Measurements from ENCODE around the gene OSBPL6.
"Not testable (repeated sequence)": the region's sequence is repeated elsewhere in the genome, so short reads cannot be mapped to it uniquely, and the experiment has no call there.

OSBPL6 gene

DNA sequence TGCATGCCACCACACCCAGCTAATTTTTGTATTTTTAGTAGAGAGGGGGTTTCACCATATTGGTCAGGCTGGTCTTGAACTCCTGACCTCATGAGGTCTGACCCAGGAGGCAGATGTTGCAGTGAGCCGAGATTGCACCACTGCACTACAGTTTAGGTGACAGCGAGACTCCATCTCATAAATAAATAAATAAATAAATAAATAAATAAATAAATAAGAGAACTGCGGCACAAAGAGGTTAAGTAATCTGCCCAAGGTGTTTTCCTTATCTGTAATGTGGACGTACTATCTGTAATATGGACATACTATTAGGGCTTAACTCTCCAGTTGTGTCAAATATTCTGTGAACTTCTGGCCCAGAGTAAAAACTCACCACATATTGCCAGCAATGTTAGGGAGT lies 4.1 kb downstream of the OSBPL6 start:
- not testable (repeated sequence) for DNase-seq (ENCODE audit: low read depth in 3 of 3)

DNA sequence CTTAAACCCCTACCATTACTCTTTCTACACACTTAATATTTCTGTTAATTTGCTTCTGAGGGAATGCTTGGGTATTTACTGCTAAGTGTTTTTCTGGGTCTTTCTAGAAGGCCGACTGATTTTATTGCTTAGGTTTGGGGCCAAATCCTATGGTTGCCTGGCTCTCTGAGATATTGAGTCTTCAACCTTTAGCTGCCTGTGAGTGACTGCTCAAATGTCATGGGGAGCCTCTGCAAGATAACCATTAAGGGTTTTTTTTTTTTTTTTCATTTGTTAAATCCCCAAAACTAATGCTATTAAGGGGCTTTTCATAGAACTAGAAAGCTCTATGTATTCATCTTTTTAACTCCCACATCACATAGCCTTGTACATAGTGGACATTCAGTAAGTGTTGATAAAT lies 5.0 kb downstream of the OSBPL6 start:
- DNase-seq (ENCODE audit: low read depth in 3 of 3): no peak

DNA sequence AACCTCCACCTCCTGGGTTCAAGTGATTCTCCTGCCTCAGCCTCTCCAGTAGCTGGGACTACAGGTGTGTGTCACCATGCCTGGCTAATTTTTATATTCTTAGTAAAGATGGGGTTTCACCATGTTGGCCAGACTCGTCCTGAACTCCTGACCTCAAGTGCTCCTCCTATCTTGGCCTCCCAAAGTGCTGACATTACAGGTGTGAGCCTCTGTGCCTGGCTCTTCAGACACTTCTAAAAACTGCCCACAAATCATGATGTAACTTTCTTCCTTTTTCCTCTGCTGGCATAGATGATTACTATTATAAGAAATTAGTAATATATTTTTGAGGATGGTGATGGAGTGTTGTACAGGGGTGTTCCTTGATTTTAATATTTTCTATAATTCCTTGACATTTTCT lies 6.0 kb downstream of the OSBPL6 start:
- DNase-seq (ENCODE audit: low read depth in 3 of 3): no peak

DNA sequence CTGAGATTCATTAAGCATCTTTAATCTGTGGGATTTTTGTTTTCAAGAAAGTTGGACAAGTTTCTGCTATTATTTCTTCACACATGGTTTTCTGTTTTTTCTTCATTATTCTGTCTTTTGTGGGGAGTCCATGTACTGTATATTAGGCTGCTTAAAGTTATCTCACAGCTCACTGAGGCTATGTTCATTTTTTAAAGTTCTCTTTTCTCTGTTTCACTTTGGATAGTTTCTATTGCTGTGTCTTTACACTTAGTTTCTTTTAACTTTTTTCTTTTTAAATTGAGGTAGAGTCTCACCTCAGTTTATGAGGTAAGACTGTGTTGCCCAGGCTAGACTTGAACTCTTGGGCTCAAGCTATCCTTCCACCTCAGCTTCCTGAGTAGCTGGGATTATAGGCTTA lies 8.6 kb downstream of the OSBPL6 start:
- no peak for DNase-seq (ENCODE audit: low read depth in 3 of 3)

DNA sequence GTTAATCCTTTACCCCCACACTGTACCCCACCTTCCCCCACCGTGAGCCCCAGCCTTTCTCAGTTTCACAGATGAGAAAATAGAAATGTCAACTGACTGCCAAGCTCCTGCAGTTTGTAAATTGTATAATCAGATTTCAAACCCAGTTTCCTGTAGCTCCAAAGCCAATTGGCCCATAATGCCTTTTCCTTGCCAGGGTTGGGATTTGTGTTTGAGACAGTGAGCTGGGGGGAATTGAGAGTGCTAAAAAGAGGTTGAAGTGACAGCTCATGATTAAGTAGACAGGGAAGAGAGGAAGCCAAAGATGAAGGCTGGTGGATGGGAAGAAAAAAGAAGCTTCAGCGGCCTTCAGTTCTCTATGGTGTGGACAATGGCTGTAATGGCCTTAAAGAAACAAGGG lies 10.7 kb downstream of the OSBPL6 start:
- no peak for DNase-seq (ENCODE audit: low read depth in 3 of 3)

DNA sequence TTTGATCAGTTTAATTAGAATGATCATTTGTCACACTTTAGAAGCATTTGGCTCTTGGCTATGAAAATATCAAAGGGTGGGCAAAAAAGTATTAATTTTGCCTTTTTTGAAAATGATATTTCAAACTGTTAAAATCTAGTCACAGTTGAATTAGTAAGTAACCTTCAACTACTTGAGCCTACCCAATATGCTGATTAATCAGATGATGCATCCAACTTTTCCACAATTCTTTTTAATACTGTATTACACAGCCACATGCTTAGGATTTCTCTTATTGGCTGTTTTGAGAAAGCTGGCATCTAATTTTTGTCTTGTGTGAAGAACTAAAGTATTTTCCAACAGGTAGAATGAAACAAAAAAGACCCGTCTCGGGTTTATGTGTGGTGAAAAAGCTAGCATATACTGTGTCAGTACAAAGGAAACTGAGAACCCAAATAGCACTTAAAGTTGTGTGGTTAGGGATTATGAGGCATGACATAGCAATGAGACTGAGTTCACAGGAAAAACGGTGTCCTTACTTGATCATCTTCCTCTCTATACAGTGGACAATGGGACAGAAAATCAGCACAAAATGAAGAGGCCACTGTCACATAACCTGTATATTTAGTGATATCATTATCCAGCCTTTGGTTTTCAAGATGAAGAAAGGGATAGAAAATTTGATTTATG lies 11.7 kb downstream of the OSBPL6 start:
- DNase-seq (ENCODE audit: low read depth in 3 of 3): no peak

DNA sequence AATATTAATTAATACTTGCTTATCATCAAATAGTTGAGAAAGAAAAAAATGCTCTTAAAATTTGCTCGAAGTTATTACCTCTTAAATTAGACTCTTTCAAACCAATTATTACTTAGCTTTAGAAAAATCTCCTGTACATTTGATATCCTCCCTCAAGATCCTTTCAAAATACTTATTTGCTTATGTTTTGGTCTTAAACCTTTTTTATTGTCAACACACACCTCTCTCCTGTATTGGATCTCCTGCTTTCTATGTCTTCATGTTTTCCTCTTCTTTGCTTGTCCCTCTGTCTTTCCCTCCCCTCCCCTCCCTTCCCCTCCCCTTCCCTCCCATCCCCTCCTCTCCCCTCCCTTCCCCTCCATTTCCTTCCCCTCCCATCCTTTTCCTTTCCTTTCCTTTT lies 14.0 kb downstream of the OSBPL6 start:
- DNase-seq (ENCODE audit: low read depth in 3 of 3): no peak

DNA sequence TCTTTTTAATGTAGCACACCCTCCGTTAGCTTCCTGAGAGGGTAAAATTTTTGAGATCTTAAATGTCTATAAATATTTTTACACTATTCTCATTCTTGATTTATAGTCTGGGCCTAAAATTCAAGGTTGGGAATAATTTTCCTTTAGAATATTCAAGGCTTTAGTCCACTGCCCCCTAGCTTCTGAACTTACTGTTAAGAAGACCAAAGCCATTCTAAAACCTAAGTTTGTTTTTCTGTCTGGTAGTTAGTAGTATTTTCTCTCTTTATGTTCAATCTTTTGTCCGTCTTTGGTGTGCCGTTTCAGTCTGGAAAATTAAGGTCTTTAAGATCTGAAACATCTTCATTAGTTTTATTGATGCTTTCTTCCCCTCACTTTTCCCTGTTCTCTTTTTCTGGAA lies 14.5 kb downstream of the OSBPL6 start:
- DNase-seq (ENCODE audit: low read depth in 3 of 3): no peak

DNA sequence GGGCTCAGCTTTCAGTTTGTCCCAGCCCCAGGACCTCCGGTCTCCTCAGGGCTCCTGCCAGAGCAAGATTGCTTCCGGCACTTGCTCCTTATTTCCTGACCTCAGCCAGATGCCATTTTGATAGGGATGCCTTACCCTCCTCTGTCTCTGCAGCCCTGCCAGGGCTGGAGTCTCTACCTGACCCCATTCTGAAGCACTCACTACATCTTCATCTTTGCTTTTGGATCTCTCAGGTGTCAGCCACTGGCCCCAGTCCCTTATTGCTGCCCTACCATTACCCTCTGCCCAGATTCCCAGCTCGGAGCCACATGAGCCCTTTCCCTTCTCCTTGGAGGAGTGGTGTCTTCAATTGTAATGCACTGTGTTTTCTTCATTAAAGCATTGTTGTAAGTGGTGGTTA lies 17.1 kb downstream of the OSBPL6 start:
- DNase-seq (ENCODE audit: low read depth in 3 of 3): no peak

DNA sequence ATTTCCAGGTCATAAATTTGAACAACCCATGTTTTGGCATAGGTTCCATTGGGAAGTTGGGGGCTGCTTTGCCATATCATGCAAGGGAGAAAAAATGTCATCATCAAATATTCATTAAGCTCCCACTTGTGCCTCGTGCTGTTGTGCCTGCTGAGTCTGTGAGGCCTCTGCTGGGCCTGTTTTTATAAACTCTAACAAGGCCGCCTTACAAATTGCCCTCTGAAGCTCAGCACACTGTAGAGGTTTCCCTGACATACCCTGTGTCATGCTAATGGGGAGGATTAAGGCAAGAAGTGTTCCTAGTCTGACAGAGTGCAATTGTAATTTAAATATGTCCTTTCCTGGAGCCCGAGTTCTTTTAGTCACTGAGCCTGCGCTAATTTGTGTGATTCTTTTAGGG lies 17.6 kb downstream of the OSBPL6 start:
- DNase-seq (ENCODE audit: low read depth in 3 of 3): no peak

DNA sequence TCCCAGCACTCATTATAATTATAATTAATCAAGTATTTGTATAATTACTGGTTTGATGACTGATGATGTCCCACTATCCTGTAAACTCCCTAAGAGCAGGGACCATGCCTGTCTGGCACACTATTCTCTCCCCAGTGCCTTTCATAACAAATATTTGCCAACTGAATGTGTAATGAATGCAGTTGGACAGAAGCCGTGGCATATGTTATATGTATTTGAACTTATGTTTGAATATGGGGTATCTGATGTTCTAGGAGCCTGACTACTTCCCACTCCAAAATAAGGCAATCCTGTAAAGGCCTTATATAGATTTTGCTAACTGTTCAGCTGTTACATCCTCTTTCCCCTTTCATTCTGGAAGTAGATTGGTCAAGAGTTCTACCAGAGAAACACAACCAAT lies 19.7 kb downstream of the OSBPL6 start:
- no peak for DNase-seq (ENCODE audit: low read depth in 3 of 3)

DNA sequence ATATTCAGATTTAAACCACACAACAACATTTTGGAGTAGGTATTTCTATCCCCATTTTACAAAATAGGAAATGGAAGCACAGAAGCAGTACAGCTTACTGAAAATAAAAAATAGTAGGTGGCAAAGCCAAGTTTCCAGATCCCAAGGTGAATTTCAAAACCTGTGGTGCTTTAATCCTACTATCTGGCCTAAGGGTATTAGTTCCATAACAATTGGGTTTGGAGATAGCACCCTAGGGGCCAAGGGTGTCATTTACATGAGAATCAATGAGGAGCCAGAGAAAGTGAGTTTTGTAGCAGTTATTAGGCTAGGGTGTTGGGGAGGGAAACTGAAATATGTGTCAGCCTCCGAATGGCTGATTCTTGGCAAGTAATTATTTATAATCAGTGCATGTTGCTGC lies 24.9 kb downstream of the OSBPL6 start:
- DNase-seq (ENCODE audit: low read depth in 3 of 3): no peak

DNA sequence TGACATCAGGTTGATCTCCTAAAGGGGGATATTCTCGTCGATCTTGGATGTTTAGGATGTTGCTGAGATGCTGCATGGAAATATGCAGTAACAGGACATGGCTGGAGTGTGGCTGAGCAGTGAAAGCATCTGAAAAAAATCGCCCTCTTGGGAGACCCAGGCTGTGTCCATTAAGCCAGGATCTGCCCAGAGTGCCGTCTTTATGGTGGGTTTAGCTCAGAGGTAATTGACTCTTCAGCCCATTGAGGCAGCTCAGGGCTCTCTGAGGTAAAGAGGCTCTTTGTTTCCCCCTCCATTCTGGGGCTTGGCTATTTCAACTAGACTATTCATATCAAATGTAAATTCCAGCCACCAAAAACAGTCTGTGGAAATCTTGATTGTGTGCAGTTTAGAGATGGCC lies 26.5 kb downstream of the OSBPL6 start:
- DNase-seq (ENCODE audit: low read depth in 3 of 3): no peak

DNA sequence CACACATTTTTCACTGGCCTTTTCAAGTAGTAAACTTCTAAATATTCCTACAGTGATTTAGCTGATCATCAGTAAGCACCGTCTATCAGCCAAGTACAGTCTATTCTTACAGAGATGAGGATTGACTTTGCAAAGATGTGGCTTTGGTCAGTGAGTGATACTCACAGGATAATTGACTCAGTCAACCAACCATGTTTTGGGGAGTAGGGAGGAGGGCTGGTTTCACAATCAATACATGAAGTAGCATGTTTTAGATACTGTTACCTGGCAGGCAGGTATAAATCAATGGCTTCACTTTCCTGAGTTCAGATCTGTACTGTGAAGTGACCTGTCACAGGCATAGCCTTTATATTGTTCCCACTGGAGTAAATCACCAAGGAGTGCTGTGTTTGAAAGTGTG lies 27.2 kb downstream of the OSBPL6 start:
- DNase-seq (ENCODE audit: low read depth in 3 of 3): no peak

DNA sequence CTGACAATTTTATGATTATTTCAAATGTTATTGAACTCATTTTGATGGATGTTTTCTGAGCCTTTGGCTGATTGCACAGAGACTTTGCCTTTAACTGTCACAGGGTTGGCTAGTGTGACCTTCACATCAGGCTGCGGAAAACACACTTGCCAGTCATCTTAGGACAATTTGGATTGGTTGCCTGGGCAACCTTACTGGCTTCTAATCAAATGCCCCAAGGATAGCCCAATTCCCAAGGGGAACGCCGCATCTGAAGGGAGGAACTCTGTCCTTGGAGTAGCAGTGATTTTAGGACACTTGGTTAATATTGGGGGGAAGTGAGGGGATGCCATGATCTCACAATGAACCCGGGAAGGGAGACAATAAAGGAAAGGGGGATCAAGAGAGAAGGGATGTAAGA lies 29.5 kb downstream of the OSBPL6 start:
- no peak for DNase-seq (ENCODE audit: low read depth in 3 of 3)

DNA sequence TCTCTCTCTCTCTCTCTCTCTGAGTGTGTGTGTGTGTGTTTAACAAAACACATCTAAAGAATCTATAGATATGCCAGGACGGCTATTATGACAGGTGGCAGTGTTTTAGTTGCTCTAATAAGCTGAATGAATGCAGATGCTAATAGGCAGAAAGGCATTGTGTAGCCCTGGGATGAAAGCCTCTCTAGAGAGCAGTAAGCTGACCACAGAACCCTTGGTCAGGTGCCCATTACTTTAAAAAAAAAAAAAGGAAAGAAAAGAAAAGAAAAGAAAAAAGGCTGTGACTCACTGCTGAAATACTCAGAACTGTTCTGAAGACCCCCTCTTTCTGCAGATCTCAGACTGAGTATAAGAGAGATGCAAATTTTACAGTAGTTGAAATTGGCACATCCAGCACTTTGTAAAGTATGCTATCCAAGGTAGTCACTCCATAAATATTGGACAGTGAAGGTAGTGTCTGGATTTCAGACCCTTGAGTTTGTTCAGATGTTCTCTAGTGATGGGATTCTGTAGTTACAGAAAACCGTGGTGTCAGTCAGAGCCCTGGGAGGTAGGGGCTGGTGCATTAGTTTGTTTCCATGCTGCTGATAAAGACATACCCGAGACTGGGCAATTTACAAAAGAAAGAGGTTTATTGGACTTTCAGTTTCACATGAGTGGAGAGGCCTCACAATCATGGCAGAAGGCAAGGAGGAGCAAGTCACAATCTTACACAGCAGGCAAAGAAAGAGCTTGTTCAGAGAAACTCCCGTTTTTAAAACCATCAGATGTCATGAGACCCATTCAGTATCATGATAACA lies 30.9 kb downstream of the OSBPL6 start:
- no peak for DNase-seq (ENCODE audit: low read depth in 3 of 3)

DNA sequence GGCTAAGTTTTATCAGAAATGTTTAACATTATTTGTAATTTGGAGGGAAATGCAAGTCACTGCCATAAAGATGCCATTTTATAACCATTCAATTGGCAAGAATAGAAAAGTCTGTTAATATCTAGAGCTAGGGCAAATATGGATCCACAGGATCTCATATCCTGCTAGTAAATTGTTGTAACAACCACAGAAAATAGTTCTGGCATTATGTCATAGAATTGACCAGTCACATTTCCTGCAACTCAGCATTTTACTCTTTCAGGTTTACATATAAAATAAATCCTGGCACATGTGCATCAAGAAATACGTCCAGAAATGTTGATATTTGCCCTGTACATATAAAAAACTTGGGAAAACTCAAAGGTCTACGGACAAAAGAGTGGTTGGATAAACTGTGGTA lies 32.9 kb downstream of the OSBPL6 start:
- DNase-seq (ENCODE audit: low read depth in 3 of 3): no peak

DNA sequence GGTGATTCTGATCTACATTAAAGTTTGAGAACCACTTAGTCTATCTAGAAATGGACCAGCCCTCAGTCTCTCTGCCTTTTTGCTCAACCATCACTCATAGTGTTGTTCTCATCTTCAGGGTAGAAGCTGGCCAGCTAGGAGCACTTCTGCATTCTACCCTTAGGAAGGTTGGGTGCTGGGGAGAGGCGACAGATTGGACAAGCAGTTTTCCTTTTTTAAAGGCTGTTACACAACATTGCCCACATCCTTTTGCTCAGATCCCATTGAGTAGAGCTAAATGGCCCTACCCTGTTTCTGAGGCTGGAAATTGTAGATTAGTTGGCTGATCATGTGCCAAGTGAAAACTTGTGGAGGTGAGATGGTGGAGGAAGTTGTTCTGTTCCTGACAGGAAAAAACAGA lies 35.6 kb downstream of the OSBPL6 start:
- no peak for DNase-seq (ENCODE audit: low read depth in 3 of 3)

DNA sequence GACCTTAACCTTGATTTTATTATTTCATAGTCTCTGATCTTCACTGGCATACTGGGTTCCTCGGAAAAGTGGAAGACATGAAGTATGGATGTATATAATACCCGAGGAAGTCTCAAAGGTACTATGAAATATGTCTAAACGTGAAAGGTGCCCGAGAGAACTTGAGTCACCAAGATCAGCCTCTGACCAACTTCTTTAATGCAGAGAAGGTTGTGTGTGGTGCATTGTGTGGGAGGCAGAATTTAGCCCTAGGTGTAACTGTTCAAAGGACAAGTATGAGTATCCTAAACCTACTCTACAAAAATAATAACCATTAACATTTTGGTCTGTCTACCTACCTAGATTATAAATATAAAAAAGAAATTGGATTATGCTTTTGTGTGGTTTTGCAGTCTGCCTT lies 36.1 kb downstream of the OSBPL6 start:
- no peak for DNase-seq (ENCODE audit: low read depth in 3 of 3)

DNA sequence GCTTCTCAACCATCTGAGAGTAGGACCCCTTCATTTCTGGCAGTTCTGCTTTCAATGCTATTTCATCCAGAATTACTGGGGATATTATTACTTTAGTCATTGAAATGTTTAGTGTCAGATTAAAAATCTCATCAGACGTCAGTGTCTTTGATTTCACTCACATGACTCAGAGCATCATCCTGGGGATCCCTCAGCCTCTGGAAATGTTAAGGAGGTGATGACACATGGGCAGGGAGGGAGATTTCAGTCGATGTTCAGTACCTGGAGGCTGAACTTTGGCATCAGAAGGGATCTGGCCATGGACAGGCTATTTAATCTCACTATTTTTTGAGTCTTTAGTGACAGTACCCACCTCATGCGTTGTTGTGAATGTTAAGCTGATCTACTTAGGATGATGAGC lies 39.1 kb downstream of the OSBPL6 start:
- no peak for DNase-seq (ENCODE audit: low read depth in 3 of 3)

DNA sequence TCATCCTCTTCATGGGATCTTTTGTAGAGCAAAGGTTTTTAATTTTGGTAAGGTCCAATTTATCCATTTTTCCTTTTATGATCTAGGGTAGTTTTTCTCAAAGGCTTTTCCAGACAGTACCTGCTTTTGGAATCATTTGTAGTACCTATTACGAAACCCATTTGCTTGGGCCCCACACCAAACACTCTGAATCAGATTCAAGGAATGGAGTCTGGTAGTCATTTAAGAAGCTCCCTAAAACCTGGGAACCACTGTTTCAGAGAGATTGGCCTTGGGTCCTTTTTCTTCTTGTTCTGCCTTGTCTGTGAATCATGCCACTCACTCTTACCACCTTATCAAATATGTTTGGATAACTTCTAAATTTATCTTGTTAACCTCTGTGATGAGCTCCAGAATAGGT lies 40.3 kb downstream of the OSBPL6 start:
- DNase-seq (ENCODE audit: low read depth in 3 of 3): no peak

DNA sequence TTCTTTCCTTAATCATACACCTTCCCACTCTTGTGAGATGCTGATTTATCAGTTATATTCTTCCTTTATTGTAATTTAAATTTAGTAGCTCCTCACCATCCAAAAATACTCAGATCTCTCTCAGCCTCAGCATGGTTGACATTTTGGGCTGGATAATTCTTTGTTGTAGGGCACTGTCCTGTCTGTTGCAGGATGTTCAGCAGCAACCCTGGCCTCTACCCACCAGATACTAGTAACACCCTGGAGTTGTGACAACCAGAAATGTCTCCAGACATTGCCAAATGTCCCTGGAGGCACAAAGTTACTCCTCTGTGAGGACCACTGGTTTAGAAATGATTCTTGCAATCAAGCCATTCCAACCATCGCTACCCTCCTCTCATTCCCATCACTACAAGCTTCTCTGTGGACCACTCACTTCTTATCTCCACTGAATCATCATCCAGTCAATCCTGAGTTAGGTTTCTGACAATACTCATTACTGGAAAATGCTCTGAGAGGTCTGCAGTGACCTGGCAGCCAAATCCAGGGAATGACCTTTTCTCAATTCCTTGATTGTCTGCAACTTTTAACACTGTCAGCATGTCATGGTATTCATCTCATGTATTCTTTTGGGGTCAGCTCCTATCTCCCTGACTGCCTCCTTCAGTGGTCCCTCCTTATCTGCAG lies 43.3 kb downstream of the OSBPL6 start:
- DNase-seq (ENCODE audit: low read depth in 3 of 3): no peak

DNA sequence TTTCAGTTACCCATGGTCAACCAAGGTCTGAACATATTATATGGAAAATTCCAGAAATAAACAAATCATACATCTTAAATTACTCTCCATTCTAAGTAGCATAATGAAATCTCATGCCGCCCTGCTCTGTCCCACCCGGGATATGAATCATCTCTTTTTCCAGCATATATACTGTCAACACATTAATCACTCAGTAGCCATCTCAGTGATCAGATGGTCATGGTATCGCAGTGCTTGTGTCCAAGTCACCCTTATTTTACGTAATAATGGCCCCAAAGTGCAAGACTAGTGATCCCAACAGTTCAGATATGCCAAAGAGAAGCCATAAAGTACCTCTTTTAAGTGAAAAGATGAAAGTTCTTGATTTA lies 43.8 kb downstream of the OSBPL6 start:
- DNase-seq (ENCODE audit: low read depth in 3 of 3): no peak
